Dermis microvascular lymphatic vessel endothelial cell (primary cell): Measurements from ENCODE around the gene LRRC72. TPM values are rescaled to one million over a fixed set of nuclear protein-coding genes. Genes with fewer than 3 reads are reported as not detected.
"Not testable (repeated sequence)": the region's sequence is repeated elsewhere in the genome, so short reads cannot be mapped to it uniquely, and the experiment has no call there.

Experiments
- DNase-seq, 2 donors: peaks; one replicate each; pipeline versions ENCODE4 v3.0.0 to v3.0.0-alpha.2; 2010; ENCODE audit warnings: low read depth in 2 of 2
- total RNA-seq: library from RNA; depleted of rRNA; stranded (reverse); fragments of >200 nt; gene quantifications from 2 replicates; pipeline ENCODE4 v1.2.1, GENCODE V29; 2014

The LRRC72 gene
- total RNA-seq, result not detected in 2 replicates

DNA sequence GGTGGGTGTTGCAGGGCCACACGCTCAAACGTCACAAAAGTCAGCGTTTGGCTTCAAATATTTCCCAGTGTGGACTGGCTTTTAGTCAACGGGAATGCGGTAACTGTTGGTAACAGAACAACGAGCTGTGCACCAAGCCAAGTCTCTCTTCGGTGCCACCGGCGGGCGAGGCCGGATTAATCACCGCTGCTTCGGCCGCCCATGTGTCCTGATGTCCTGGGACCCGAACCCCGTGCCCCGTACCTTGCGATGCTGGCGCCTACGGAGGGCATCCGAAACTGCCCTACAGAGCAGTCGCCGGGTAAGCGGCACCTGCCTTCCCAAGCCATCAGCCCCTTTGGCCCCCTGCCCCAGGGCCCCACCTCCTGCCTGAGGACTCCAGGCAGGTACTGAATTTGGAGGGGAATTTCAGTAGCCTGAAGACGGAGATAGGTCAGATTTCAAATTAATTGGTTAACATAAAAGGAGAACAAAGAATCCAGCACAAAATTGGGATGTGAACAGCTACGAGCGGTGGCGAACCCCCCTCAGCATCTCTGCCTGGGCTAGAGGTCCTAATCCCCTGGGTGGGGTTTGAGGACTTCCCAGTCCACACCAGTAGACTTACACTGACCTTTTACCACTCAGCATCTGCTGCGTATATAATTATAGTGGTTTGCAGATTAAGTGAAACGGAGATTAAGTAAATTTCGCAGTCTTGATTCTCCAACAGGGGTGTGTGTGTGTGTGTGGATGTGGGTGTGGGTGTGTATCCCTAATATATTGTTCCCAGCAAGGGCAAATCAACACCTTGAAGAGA lies at the start of gene LRRC72:
Gene LRRC72, plus strand, starts transcription at position 84 of the 799 bp plus-strand sequence. Its CDS starts 128 bp downstream, at position 212.
- no peak for DNase-seq

DNA sequence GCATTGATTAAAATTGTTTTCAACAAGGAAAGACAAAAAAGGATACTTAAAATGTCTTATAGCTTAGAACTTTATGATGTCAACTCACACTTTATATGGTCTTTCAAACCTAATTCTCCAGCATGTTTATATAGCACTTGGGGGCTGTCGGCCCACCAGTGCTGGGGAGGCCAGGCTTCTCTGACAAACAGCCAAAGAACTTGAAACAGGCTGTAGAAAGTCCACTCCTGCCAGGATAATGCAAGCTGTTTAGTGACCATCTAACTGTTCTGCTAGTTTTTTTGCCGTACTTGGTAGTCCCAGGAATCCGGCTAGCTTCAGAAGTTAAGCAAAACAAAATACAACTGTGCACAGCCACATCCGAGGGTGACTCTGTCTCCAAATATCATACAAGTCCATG lies 47.5 kb upstream of the LRRC72 start:
- no peak for DNase-seq

DNA sequence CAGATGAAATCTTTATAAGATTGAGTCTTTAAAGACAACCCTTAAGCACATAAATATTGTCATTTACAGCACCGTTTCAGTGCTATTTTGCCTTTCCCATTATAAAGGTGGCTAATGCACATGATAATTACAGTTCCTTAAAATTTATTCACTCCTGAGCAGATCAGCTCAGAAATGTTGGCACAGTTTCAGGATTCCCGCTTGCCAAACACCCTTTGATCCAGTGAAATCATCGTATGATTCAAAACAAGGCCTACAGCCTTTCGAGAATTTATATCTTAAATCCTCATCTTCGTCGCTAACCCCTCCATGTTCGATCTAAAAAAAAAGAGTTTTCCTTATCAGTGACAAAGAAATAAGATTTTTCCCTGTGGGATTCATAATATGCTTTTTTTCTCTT lies 47.0 kb upstream of the LRRC72 start:
- DNase-seq, result no peak

DNA sequence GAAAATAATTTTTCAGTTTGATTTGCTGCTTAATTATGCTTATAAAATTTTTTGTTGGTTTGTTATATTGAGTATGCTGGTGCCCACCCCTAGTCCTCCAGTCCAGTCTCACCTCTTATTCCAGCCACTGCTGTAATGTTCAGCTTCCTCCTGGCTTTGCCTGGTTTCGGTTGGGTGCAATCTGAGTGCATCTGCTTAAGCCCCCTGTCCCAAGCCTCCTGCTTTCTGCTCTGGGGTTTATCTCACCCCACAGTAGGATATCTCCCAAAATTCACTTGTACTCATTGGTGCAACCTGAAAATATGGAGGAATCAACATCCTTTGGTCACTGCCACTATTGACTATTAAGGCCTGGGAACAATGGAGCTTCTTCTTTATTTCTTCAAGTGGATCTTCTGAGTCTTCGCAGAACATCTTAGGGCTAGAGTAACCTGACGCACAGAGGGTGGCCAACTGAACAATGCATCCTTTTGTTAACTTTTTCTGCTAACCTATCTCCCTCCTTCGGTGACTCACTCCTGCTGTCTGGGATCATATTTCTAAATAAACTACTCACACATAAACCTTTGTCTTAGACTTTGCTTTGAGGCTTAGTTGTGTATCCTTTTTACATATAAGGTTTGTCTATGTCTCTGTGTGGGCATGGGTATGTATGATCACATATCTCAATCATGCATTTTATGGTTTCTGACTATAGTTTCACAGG lies 42.0 kb upstream of the LRRC72 start:
- no peak for DNase-seq

DNA sequence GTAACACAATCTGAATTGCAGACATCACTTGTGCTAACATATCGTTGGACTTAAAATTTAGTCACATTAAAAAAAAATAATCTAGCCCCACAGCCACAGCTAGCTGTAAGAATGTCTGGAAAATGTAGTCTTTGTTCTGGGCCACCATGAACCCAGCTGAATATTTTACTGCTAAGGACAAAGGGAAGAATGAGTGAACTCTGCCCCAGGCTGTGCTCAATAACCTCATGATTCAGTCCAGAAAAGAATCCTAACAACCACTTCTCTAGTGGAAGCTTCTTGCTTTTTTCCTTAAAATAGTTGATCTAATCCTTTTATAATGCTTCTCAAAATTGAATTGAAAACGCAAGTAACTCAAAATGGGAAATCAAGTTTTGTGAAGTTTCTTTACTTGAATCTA lies 35.5 kb upstream of the LRRC72 start:
- DNase-seq, result no peak

DNA sequence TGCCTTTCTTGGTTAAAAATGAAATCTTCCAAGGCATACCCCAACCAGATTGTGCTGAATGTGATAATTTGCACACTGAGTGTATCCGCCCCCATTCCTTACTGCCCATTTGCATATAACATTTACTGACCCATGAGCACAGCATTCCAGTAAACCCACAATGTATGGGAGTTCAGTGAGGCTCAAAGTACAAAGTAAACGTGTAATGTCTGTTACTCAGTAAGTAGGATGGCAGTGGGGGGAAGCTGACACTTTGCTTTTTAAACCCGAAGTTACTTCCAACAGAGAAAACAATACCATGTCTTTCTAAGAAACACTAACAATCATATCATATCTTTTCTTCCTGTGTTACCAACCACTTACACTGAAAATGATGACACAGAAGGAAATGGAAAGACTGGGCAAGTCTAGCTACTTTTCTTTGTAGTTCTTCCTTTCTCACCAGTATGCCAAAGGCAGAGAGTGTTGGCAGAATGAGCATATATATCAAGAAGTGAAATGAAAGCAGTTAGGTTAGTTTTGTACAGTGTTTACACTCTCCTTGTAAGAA lies 34.0 kb upstream of the LRRC72 start:
- DNase-seq, result peak in 1 of 2 donors; percentile 3

DNA sequence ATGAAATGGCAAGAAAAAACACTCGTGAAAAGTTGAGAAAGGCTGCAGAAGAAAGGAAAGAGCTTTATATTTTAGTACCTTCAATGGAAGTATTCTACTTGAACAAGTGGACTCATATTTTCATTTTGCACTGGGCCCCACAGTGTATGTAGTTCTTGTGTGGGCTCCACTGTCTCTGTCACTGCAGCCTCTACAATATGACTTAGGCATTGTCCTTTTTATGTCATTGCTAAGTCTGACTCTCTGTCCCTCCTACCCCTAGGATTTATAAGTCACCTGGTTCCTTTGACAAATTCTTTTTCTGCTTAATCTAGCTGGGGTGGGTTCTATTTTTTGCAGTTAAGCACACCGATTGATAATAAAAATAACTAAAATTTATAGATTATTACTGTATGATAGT lies 33.4 kb upstream of the LRRC72 start:
- DNase-seq, result no peak

DNA sequence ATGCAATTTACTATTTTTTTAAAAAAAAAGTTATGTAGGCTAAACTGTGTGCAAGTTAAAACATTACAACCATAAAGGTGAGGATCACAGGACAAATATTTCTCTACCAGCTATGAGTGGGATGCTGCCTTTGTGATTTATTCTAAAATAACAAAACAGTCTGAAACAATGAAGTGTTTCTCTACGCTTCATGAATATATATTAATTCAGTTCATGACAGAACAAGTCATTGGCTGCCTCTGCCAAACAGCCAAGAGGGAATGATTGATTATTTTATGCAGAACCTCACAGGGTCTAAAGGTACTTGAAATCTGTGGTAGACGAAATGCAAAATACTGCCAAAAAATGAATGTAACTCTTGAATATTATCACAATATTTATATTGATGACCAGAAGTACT lies 32.1 kb upstream of the LRRC72 start:
- DNase-seq, result no peak

DNA sequence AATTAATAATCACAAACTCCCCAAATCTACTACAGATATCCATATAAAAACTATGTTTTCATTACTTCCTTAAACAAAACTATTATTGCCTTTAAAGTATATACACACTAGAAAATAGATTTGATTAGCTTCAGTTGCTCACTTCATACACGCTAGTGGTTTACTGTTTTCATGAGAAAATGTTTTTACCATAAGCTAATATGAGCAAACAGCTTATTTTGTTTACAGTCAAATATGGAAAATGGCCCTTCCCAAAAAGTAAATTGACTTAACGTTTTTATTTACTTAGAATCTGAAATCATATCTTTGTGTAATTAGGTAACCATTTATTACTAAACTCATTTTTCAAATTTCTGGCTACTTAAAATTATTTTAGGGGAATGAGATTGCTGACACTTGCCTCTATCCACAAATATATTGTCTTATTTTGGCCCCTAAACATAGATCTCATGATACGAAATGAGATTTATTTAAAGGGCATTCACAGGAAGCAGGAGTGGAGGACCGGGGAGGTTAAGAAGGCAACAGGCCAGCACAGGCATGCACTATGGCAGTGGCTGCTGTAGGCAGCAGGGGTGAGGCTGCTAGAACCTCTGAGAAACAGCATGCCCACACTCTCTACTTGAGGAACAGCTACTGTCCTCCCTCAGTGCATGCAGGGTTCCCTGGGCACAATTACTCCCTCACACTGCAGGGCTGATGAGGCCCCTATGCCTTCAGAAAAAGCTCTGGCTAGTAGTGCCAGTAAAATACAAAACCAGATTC lies 31.5 kb upstream of the LRRC72 start:
- no peak for DNase-seq

DNA sequence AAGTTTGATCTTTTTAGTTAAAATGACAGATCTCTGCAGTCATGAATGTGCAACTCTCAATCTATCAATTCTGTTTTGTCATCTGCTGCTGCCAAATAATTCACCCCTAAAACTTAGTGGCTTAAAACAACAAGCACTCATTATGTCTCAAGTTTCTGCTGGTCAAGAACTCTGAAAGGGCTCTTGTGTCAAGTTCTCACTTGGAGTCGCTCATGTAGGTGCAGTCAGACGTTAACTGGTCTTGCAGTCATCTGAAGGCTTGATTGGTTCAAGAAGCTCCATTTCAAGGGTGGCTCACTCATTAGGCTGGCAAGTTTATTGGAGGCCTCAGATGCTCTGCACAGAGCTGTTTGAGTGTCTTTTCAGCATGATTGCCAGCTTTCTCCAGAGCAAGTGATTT lies 28.5 kb upstream of the LRRC72 start:
- DNase-seq, result no peak

DNA sequence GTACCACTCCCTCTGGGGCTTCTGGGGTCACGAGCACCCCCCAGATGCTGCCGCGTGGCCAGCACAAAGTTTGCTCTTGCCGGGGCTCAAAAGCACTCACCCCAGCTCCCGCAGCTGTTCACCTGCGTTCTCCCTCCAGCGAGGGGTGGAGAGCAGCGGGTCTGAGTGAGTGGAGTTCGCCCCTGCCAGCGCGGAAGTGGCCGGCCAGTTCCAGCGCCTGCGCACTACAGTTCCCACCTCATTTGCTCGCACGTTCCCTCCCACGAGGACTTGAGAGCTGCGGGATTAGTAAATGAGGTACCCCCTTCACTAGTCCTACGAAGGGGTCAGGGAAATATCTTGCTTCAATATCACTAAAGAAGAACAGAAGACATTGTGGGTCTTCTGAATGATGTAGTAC lies 24.3 kb upstream of the LRRC72 start:
- no peak for DNase-seq

DNA sequence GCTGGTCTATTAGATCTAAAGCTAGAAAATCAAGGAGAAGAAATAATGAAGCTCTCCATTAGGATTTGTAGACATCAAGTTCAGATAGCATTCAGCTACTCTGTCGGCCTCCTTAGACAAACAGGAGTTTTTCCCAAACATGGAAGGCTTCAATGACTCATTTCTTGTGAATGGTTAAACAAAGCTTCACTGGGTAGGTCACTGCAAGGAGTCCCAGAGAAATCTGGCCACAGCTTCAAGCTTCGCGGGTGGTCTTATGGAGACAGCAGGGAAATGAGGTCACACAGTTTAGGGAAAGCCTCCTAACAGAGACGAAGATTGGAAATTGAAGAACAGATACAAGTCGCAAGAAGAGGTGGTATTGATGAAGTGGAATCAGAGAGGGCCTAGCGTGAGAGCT lies 22.6 kb upstream of the LRRC72 start:
- DNase-seq, result no peak

DNA sequence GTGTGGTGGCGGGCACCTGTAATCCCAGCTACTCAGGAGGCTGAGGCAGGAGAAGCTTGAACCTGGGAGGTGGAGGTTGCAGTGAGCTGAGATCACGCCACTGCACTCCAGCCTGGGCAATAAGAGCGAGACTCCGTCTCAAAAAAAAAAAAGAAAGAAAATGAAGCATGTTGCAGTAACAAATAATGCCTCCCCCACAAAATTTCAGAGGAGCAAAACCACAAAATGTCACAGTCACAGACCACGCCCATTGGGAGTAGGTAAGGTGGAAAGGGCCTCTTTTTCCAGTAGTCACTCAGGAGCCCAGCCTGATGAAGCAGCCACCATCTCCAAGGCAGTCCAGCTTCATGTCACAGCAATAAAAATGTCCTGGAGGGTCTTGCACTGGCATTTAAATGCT lies 20.2 kb upstream of the LRRC72 start:
- not testable (repeated sequence) for DNase-seq

DNA sequence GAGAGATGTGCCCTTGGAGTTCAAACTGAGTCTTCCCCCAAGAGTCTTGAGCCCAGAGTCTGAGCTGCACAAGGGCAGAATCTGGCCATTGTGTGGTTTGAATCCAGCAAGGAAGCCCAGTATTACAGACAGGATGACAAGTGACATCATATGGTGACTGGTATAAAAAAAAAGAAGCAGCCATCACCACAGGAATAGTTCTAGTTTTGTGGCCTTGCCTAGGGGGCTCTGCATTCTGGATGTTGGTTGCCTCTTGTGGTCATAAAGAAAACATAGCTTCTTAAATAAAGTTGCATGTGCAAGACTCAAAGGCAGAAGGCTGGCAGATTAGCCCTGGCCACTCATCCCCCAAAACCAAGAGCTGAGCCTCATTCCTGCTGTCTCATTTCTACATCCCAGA lies 16.8 kb upstream of the LRRC72 start:
- DNase-seq, result no peak

DNA sequence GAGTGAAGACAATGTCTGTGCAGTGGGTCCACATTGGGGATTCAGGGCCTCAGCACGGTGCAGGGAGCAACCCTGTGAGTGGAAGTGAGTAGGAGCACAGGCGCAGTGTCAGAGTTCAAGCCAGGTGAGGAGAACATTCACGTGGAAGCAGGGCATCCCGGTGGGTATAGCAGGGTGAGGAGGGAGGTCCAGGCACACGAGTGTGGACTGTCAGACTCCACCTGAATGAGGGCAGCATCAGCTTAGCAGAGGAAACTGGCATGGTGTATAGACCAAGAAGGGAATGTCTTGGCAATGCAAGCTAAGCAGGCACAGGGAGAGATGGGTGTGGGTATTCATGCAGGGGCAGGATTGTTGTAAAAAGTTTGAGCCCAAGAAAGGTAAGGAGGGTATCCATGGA lies 15.3 kb upstream of the LRRC72 start:
- no peak for DNase-seq

DNA sequence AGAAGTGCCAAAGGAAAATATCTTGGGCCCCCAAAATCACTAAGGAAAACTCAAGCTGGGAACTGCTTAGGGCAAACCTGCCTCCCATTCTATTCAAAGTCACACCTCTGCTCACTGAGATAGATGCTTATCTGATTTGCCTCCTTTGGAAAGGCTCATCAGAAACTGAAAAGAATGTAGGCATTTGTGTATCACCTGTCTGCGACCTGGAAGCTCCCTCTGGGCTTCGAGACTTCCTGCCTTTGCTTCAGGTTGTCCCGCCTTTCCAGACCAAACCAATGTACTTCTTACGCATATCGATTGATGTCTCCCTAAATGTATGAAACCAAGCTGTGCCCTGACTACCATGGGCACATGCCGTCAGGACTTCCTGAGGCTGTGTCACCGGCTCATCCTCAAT lies 14.5 kb upstream of the LRRC72 start:
- DNase-seq, result no peak

DNA sequence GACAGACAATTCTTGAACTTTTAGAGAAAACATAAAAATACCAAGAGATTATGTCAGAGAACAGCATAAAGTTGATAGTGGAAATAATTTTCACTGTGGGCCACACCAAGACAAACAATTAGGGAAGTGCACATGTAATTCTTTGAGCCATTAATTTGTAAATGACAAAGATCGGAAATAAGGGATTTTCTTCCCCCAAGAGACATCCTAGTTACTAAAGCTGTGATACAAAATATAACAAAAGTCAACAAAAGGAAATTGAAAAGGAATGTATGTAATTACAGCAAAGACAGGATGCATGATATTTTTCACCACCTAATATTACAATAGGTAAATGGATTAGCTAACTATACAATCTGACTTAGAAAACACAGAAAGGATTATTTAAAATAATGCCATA lies 12.4 kb upstream of the LRRC72 start:
- peak; percentile 1 to 2 for DNase-seq

DNA sequence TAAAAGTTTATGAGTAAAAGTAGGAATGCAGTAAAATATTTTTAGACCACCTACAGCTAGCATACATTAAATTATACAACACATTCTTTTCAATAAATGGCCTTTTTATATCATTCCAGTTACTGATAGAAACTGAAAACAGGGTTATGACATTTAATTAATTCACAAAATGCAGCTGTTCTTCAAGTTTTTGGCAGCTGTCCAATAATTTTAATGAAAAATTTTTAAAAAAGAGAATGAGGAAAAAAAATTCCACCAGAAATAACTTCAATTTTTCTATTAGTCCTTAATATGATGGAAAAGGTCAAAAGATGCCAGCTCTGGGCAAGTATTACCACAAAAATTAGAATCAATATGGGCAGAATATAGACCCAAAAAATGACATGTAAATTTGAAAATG lies 11.9 kb upstream of the LRRC72 start:
- no peak for DNase-seq

DNA sequence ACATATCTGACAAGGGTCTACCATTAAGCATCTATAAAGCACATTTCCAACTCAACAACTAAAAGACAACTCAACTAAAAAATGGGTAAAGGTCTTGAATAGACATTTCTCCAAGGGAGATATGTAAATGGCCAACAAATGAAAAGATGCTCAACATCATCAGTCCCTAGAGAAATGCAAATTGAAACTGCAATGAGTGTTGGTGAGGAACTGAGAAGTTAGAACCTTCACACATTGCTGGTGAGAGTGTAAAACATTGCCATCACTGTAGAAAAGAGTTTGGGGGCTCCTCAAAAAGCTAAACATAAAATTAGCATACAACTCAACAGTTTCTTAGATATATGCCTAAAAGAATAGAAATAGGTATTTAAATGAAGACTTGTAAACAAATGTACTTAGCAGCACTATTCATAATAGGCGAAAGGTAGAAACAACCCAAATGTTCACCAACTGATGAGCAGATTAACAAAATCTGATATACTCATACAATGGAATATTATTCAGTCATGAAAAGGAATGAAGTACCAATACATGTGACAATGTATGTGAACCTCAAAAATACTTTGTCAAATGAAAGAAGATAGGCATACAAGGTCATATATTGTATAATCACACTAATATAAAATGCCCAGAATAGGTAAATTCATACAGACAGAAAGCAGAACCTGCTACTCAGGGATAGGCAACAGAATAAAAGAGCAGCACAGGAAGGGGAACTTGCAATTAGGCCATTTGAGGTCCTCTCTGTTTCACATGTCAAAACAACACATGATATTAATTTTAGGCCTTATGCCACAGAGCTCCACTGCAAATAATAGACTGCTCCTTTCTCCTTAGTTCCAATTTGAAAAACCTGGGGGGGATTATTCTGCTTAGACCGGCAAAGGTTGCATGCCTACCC lies 10.6 kb upstream of the LRRC72 start:
- DNase-seq, result no peak

DNA sequence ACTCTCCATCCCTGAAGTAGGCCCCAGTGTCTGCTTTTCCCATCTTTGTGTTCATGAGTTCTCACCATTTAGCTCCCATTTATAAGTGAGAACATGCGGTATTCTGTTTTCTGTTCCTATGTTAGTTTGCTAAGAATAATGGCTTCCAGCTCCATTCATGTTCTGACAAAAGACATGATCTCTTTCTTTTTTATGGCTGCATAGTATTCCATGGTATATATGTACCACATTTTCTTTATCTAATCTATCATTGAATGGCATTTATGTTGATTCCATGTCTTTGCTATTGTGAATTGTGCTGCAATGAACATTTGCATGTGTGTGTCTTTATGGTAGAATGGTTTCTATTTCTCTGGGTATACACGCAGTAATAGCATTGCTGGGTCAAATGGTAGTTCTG lies 6.6 kb upstream of the LRRC72 start:
- not testable (repeated sequence) for DNase-seq

DNA sequence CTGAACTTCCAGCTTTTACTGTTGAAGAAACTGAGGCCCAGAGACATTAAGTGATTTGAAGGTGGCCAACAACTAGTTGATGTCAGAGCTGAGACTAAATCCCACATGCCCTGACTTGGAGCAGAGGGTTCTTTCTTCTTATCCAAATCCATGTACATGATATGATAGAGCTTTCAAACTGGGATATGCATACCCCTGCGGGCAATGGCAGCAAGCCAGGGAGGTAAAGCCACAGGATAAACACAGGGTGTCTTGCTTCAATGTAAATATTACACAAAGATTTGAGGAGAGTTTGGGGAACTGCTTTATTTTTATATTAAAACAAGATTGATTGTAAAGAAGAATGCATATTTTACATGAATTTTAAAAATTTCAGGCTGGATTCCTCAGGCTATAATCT lies 2.3 kb upstream of the LRRC72 start:
- DNase-seq, result no peak
